Neutrophil (primary cell): ENCODE results near the gene MAMLD1.

ENCODE experiments used
- H3K27ac ChIP-seq: fragments of 200-600 bp; sonication (generic); 2 replicates; pipeline ENCODE4 v1.5.1; 2016; ENCODE audit warnings: mild to moderate bottlenecking, moderate library complexity
- H3K27me3 ChIP-seq: fragments of 200-600 bp; sonication (generic); 2 replicates; pipeline ENCODE4 v1.6.0; 2016; ENCODE audit warnings: mild to moderate bottlenecking
- H3K36me3 ChIP-seq: fragments of 200-600 bp; sonication (generic); 2 replicates; pipeline ENCODE4 v1.5.1; 2017
- H3K4me1 ChIP-seq, 2 experiments: fragments of 200-600 bp in 1 of 2; sonication (generic) in 1 of 2; 1 replicate in 1 of 2; 2 replicates in 1 of 2; pipeline versions ENCODE4 v1.5.1 to v1.6.1; 2013 to 2016; ENCODE audit warnings: low read depth in 1 of 2, low read length in 1 of 2, mild to moderate bottlenecking in 1 of 2, moderate library complexity in 1 of 2; ENCODE audit not compliant: control insufficient read depth in 1 of 2, insufficient read depth in 1 of 2
- H3K4me3 ChIP-seq, 2 experiments: fragments of 200-600 bp in 1 of 2; sonication (generic) in 1 of 2; 1 replicate in 1 of 2; 2 replicates in 1 of 2; pipeline ENCODE4 v1.5.1; 2013 to 2016; ENCODE audit warnings: low read depth in 1 of 2, low read length in 1 of 2, mild to moderate bottlenecking in 1 of 2, moderate library complexity in 1 of 2
- H3K9me3 ChIP-seq: fragments of 200-600 bp; sonication (generic); 2 replicates; pipeline ENCODE4 v1.5.1; 2016
- CTCF ChIP-seq: fragments of 200-600 bp; sonication (generic); IDR thresholded peaks from 2 replicates; pipeline ENCODE4 v1.5.1; 2016; ENCODE audit warnings: antibody characterized with exemption

The MAMLD1 gene

DNA sequence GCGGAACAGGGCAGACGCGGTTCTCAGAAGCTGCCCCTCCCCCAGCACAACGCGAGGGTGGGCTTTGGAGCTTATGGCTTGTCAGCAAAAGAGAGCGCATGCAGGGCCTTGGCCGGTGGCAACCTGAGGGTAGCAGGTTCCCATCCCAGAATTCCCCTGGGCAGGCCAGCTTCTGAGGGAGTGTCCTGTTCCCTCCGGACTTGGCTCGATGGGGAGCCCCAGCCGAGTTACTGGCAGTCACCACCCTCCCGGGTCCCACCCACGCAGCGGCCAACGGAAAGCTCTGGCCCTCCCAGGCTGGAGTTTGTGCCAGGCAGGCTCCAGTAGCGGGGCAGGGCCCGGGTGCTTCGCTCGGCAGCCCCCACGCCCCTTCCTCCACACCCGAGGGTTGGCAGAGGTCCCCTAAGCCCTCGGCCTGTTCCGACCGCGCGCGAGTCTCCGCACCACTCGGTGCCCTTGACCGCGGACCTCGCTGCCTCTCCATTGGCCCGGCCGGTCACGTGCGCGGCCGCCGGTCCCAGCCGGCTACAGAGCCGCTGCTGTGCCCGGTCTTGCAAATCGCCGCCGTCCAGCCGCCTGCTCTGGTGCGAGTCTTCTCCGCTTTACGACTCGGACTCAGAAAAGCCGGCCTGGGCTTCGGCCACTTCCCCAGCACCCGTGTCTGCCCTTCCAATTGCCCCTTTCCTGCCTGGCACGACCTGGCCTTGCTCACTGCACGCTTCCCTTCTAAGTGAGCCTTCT lies 184.4 kb downstream of the MAMLD1 start:
- Histone ChIP-seq H3K27ac (peak overlapping the region; percentile 15), H3K36me3 (no peaks in the 10 kb centered on the region), H3K9me3 (no peaks in the 10 kb centered on the region), H3K4me1 (peaks cover 10% of the 10 kb centered on the region in 2 experiments), H3K4me3 (peak overlapping the region; percentile 62 to 63), H3K27me3 (no peaks in the 10 kb centered on the region)
- no peak for TF ChIP-seq CTCF

DNA sequence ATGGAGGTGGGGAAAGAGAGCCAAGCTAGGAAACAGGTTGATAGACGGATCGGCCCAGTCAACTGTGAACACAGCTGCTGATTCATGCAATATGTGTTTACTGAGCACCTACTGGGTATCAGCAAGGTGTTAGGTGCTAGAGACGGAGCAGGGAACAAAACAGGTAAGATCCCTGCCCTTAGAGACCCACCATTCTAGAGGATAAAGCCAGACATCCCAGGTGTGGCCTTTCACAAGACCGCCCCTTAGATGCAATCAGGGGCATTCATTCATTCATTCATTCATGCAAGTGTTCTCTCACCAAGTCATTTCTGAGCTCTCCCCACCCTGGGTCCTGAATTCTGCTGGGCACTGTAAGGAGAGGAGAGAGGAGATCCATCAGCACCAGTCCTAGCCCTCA lies 185.1 kb downstream of the MAMLD1 start:
- Histone ChIP-seq H3K4me1 (peaks cover 10% of the 10 kb centered on the region in 2 experiments), H3K36me3 (no peaks in the 10 kb centered on the region), H3K27me3 (no peaks in the 10 kb centered on the region), H3K9me3 (no peaks in the 10 kb centered on the region), H3K27ac (no peak overlapping the region), H3K4me3 (peak overlapping the region in 1 of 2 experiments; percentile 62)
- TF ChIP-seq CTCF, result no peak

DNA sequence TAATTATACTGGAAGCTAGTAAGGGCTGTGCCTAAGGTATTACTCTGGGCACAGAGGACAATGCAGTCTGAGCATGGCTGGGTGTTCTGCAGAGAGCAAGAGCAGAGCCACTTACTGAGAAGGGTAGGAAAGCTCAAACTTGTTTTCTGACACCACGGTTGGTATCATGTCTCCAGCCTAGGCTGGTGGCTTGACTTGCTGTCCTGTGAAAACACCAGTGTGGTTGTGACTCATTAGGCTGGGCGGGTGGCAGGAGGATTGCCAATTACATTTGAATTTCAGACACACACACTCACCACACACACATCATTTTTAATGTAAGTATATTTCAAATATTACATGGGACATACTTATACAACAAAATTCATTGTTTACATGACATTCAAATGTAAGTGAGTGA lies 185.6 kb downstream of the MAMLD1 start:
- no peak overlapping the region for H3K4me3 ChIP-seq
- no peak for TF ChIP-seq CTCF
- peaks cover 10% of the 10 kb centered on the region in 2 experiments for H3K4me1 ChIP-seq
- H3K27me3 ChIP-seq, result no peaks in the 10 kb centered on the region
- H3K36me3 ChIP-seq, result no peaks in the 10 kb centered on the region
- no peaks in the 10 kb centered on the region for H3K9me3 ChIP-seq
- no peak overlapping the region for H3K27ac ChIP-seq

GRCh38 chrX:150551963-150552362 lies 188.8 kb downstream of the MAMLD1 start:
- no peak overlapping the region for H3K4me3 ChIP-seq
- no peaks in the 10 kb centered on the region for H3K27me3 ChIP-seq
- no peaks in the 10 kb centered on the region for H3K36me3 ChIP-seq
- no peaks in the 10 kb centered on the region for H3K9me3 ChIP-seq
- no peak for TF ChIP-seq CTCF
- H3K4me1 ChIP-seq, result peaks cover 5 to 7% of the 10 kb centered on the region in 2 experiments
- H3K27ac ChIP-seq, result no peak overlapping the region

GRCh38 chrX:150558424-150558823 lies 195.3 kb downstream of the MAMLD1 start:
- TF ChIP-seq CTCF, result no peak
- no peaks in the 10 kb centered on the region for H3K36me3 ChIP-seq
- no peaks in the 10 kb centered on the region for H3K27me3 ChIP-seq
- no peak overlapping the region for H3K4me3 ChIP-seq
- H3K9me3 ChIP-seq, result no peaks in the 10 kb centered on the region
- no peaks in the 10 kb centered on the region for H3K4me1 ChIP-seq
- no peak overlapping the region for H3K27ac ChIP-seq
